D721Med (cell line): Measurements from ENCODE around the gene TACR2.

Source experiments
- DNase-seq: peaks from one replicate; pipeline ENCODE4 v3.0.0; 2011; ENCODE audit warnings: low spot score; ENCODE audit not compliant: insufficient read length
- FAIRE-seq: peaks from 2 replicates; lab custom pipeline; 2011; peaks lifted over from hg19 to GRCh38; lab: Jason Lieb, UNC
- CTCF ChIP-seq: IDR thresholded peaks from 2 replicates; pipeline ENCODE4 v1.5.1; 2012; ENCODE audit warnings: mild to moderate bottlenecking, control low read depth; ENCODE audit not compliant: insufficient read depth; ENCODE audit errors: missing control alignments

TACR2 gene

DNA sequence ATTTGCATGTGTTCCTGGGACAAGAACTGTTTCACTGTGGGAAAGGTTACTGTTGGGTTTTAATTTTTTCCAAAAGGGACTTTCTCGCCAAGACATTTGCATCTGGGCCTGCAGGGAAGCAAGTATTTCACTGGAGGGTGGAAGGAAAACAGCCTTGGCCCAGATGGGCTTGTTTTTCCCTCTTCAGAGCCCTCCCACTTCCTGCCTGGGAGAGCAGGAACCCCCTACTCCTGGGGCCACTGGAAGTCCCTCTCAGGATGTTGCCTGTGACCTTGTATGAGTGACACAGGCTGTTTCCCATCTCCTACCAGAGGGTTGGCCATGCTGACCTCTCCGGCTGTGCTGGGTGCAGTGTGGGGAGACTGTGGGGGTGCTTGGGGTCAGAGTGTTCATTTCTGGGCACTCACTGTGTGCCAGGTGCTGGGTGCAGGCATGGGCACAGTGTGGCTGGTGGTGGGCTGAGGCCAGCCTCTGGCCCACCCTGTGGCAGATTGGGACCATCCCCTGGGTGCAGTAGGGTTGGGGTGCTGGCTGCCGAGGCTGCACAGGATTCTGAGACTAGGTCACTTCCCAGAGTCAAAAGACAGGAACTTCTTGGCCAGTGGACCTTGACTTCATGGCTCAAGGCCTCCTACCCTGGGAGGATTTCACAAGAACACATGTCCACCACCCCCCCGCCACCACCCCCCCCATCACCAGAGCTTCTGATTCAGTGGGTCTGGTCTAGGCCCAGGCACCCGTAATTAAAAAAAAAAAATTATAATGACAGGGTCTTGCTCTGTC, 44.7 kb upstream of the TACR2 start:
- DNase-seq (no peak), FAIRE-seq (no peak)
- no peak for TF ChIP-seq CTCF

DNA sequence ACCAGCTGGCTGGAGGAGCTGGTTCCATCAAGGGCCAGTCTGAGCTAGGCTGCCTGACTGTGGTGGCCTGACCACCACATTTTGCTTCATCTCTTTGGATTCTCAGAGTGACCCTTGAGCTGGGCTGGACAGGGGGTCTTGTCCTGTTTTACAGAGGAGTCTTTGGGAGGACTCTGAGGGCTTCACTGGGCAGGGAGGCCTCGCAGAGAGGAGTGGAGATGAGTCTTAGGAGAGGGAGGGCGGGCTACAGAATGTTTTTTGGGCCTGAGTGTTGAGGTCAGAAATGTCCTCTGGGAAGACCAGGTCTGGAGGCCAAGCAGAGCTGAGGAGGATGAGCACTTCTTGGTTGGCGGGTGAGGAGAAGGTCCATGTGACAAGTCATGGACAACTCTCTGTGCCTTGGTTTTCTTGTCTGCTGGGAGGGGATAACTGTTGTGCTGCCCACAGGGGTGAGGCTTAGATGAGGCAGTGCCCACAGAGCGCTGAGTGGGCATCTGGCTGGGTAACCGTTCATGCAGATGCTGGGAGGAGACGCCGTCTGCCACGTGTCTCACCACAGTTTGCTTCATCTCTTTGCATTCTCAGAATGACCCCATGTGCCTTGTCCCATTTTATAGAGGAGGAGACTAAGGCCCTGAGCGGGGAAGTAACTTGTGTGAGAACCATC, 44.0 kb upstream of the TACR2 start:
- no peak for TF ChIP-seq CTCF
- DNase-seq (no peak), FAIRE-seq (no peak)

GRCh38 chr10:69459893-69460575, 43.3 kb upstream of the TACR2 start:
- FAIRE-seq (no peak), DNase-seq (no peak)
- no peak for TF ChIP-seq CTCF

GRCh38 chr10:69459101-69459790, 42.5 kb upstream of the TACR2 start:
- TF ChIP-seq CTCF, result no peak
- DNase-seq (no peak), FAIRE-seq (no peak)

DNA sequence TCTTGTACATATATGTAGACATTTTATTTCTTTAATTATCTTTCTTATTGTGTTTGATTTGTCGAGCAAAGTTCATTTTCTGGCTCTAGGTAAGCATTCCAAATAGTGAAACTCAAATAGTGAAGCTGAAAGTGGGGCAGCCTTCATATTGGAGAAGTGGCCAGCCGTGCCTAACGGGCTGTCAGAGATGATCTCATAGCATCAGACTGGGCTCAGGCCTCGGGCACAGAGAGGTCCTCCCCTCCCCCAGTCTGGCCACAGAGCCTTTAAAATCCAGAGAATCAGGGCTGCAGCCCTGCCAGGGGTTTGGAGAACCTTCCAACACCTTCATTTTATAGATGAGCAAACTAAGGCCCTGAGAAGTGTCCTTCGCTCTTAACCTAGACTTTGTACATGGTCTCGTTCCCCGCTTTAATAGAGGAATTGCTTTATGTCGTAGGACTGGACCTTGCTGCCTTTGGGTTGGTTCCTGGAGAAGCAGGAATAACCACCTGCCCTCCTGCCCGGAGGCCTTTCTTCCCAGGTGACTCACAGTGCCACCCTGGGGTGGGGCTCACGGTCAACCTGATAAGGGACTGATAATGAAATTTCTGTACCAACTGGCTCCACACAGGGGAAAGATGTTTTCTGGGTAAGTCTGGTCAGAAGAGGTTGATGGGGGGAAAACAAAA, 41.8 kb upstream of the TACR2 start:
- no peak for FAIRE-seq
- TF ChIP-seq CTCF, result no peak
- no peak for DNase-seq

GRCh38 chr10:69457771-69458237, 41.1 kb upstream of the TACR2 start:
- TF ChIP-seq CTCF, result no peak
- peak; percentile 71 for FAIRE-seq
- peak; percentile 67 for DNase-seq
